GM15510 (cell line): Measurements from ENCODE around the gene ARSB.

Source experiments
- POLR2A ChIP-seq: IDR thresholded peaks from 3 replicates; pipeline ENCODE4 v1.6.1; 2011; ENCODE audit warnings: borderline replicate concordance; ENCODE audit not compliant: insufficient read length; ENCODE audit errors: extremely low read depth

The ARSB gene

DNA sequence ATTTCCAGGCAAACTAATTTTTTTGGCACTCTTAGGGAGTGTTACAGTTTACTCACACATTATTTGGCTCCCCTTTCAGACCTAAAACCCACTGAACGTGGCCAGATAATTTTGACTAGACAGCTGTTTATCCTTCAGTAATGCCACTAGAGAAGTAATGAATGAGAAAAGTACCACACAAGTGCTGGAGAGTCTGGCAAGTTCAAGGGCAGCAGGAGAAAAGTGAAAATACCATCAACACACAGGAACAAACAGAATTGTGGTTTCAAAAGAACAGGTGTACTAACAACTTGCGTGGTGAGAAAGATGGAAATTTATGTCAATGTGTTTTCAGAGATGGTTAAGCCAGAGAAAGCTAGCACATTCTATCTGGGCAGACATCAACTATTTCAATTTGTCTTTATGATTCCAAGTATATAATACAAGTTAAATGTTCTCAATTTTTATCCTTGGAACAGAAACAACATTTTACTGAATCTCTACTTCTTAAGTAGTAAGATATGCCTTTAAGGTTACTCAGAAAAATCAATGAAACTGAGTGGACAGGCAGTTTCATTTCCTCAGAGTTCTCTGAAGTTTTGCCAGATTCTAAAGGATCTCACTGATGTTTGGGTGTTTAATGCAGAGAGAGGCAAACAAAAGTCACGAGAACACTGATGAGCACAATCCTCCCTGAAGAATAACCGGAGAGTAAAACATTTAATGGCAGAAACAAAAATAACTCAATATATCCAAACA lies 91.0 kb downstream of the ARSB start:
- no peak for TF ChIP-seq POLR2A

DNA sequence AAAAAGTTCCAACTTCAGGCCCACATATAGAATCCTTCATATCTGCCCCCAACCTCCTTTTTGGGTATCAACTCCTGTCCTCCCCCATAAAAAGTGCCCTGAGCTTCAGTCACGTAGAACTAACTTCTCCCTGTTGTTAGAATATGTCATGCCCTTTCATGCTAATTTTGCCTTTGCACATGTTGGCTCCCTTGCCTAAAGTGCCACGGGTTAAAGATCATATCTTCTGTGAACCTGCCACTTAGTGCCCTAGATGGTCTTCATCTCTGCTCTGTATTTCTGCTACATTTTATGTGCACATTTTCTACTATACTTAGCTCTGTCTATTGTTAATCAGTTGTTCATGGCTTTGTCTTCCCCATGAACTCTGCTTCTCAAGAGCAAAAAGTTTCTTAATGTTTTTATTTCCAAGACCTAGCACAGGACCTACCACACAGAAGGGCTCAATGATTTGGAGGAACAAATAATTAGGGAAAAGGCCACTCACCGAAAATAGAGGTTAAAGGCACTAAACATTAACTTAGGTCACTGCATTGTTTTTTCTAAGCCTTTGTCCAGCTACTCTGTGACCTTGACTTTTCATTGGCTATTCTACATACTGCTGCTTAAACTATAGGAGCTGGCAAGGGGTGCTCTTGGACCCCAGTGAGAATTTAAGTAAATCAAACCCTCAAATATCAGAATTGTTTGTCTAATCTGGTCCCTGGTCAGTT lies 94.3 kb downstream of the ARSB start:
- TF ChIP-seq POLR2A: no peak

DNA sequence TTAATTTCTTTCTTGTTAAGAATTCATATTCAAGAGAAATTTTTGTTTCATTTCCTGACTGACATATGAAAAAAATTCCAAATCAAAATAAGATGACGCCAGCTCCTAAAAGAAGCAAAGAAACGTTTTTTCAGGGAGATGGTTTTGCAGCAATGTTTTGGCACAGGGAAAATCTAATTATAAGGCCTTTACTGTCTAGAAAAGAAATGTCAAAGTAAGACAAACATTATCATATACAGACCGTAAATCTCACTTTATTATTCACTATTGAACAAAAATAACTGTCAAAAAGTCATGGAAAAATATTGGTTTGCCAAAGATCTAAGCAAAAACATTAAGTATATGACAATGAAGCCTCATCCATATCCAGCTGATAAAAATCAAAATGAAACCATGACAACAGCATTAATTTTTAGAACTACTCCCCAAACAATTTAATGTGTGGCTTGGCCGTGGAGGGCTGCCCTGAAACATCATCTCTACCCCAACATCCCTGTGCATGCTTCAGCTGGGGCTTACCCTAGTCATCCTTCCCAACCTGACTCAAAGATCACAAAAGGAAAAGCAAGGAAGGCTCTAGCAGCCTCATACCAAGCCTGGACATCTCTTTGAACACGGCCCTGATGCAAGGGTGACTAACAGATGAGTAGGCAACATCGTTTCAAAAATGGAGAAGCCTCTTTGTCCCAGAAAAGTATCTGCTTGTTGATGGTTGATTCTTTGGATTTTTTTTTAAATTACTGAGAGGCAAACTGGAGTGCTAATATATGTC lies 95.6 kb downstream of the ARSB start:
- TF ChIP-seq POLR2A: no peak

DNA sequence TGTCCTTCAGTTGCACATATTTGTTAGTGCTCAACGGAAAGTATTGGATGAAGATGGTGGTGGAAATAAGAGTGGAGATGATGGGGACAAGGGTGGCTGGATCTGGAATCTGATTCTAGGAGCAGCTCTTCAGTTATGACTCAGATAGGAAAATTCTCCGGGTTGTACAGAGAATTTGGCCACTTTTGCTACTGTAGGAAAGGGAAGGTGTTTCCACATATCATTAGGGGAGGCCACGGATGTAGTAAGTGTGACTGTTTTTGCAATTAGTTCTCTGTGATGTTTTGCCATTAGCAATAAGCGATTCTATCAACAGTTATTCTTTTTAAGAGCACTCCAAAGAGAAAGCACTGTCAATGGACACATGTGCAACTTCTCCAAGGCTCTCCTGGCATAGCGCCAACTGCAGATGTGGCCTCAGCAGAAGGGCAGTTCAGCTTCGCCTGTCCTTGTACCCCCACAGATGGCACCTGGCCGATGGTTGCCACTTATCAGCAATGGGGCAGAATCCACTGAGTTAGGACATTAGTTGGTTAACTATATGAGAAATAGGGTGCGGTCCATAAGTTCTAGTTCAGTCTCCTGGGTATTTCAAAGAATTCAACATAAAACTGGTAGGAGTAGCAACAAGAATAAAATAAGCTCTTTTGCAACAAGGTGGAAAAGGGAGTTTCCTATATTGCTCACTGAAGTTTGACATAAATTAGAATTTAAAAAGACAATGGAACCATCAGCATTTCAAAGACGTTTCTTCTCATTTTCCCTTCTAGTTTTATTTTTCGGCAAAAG lies 96.3 kb downstream of the ARSB start:
- no peak for TF ChIP-seq POLR2A

DNA sequence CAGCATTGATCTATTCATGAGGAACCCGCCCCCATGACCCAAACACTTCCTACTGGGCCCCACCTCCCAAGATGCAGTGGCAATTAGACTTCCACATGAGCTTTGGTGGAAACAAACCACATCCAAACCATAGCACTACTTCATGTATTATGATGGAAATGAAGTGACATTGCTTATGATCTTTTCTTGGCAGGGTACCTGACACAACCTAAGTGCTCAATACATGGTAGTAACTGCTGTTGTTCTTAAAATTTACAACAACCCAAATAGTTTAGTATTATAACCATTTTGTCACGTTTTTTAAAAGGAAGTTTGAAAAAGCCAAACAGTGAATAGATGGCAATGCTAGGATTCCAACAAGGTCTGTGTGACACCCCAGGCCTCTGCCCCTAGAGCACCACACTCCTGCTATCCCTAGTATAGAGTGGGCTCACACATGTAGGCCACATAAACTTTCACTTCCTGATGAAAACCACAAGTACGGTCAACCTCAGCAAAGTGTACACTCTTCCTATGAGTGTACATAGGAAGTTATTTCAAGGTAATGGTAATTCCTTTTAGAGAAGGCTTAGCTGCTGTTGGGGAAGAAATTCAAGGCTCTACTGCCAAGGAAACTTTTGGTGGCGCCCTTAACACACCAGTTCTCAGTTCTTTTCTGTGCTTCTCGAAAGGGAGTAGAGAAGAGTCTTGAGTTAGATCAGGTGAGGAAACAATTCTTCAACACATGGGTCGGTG lies 97.6 kb downstream of the ARSB start:
- no peak for TF ChIP-seq POLR2A

DNA sequence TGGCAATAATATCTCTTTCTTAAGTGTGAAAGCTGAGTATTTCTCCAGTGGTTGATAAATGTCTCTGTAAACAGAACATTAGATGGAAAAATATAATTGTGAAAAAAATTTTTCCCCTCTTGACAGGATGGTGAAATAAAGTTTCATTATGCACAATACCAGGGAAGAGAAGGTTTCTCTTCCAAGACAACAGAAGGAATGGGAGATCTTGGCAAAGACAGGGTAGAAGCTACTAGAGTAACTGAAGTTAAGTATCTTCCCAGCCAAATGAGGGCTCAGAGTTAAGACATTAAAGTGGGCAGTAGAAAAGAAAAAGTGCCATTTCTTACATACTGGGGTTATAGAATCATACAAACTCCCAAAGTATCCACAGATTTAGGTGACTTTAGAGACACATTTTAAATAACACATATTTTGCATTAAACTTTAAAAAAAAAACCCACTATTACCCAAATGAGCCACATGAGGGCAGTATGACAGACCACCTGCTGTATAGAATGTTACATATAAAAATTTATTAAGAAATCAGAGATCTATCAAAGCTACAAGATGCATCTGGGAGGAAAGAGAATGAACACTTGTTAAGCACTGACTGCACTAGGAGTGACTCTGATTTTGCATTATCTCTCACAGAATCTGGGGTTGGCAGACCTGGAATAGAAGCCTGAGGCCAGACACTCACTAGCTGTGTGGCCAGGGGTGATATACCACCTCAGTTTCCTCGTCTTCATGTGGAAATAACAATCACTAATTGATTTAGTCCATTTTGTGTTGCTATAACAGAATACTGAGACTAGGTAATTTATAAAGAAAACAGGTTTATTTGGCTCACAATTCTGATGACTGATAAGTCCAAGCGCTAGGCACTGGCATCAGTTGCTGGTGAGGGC lies 98.5 kb downstream of the ARSB start:
- TF ChIP-seq POLR2A: no peak

DNA sequence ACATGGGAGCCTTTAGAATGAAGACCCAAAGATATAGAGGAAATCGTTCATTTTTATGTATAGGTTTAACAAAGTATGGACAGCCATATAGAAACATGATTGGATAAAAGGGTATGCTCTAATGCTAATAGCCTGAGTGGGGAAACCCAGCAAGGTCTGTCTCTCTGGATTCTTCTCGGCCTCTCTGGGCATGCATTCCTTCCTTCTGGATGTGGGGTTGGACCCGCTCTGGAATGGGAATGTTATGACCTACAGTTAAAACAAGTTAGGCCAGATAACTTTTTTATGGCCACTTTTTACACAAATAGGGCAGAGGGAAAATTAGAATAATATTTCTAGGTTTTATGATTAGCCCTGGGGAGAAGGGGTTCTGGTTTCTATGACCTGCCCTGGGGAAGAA lies 103.2 kb downstream of the ARSB start:
- no peak for TF ChIP-seq POLR2A

DNA sequence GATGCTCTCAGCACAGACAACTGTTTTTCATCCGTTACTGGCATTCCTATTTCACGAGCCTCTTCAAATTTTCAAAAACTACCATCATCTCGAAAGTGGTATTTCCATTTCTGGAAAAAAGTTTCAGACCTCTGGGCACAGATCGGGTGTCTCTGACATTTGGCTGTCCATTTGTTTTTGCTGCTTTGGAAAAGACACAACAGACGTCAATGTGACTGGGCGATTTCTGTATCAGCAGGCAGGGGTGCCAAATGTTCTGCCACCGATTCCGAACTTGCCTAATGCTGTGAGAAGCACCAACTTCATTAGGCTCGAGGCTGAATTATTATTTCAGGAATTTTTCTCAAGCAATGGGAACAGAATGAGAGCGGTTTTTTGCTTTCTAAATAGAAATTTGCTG lies 105.6 kb downstream of the ARSB start:
- TF ChIP-seq POLR2A: no peak

DNA sequence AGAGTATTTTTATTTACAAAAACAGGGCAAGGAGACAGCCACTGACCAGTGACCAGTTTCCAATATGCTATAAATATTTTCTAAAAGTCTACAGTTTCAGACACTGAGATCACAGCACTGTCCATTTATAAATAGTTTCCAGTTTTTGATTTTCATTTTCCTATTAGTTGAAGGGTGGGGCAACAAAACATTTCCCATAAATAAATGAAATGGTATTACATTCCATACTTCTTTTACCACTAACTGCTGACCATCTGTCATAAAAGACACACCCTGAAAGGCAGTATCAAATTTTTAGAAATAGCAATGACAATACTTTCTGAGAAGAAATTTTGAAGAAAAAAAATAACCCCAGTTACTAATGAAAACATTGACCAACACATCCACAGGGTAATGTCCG lies 126.7 kb downstream of the ARSB start:
- no peak for TF ChIP-seq POLR2A

DNA sequence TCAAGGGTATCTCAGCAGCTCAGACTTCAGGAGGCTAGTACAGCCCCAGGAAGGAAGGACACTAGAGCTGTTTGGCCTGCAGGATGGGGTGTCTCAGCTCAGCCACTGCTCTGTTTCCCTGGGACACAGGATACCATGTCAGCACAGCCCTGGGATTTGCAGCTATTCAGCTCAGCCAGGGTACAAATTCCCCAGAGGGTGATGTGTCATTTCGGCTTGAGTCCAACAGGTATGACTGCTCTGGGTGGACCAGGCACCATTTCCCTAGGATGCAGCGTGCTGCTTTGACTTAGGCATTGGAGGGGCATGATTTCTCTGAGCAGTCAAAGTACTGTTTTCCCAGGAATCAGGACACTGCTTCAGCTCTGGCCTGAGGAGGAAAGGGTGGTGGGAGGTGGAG lies 130.1 kb downstream of the ARSB start:
- TF ChIP-seq POLR2A: no peak

DNA sequence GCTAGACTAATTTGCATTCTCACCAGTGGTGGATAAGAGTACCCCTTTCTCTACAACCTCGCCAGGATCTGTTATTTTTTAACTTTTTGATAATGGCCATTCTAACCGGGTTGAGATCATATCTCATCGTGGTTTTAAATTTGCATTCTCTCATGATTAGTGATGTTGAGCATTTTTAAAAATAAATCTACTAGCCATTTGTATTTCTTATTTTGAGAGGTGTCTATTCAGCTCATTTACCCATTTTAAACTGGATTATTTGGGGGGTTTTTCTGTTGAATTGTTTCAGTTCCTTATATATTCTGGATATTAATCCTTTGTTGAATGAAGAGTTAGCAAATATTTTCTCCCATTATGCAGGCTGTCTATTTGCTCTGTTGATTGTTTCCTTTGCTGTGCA lies 139.6 kb downstream of the ARSB start:
- TF ChIP-seq POLR2A: no peak

DNA sequence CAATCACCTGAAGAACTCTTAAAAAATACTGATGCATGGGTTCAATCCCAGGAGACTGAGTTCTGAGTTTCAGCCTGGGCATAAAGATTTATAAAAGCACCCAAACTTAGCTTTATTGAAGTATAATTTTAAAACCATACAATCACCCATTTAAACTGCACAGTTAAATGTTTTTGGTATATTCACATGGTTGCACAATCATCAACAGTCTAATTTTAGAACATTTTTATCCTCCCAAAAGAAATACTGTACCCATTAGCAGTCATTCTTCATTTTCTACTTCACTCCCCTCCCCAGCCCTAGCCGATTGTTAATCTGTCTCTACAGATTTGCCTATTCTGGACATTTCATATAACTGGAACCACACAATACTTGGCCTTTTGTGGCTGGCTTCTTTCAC lies 141.7 kb downstream of the ARSB start:
- no peak for TF ChIP-seq POLR2A

DNA sequence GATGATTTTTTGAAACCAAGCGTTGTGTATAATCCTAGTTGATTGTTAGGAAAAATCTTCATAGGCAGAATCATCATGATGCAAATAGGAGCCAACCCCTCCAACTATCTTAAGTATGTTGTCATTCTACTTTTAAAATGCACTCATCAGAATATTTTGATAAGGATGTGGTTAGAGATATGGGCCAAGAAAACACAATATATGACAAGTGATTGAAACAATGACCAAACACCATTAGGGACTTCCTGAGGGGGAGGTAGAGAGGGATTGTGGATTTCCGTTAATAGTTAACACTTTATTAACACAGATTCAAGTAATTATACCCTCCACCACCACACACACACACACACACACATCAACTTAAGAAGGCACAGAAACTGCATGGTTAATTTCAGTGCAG lies 143.3 kb downstream of the ARSB start:
- TF ChIP-seq POLR2A: no peak
